ENCODE measurements around the gene PIK3R5. TPM values are rescaled to one million over a fixed set of nuclear protein-coding genes. Genes with fewer than 3 reads are reported as not detected.

The PIK3R5 gene
- 1 to 10 TPM; 2.7 to 5.2 (median 5.0) TPM for total RNA-seq
- polyA plus RNA-seq: 2.0 TPM
- long read RNA-seq, donor 1, partial matches to known transcripts: 4 of 8 reads
- long read RNA-seq, donor 1, other reads (novel, unspliced or antisense): 2 of 8 reads
- long read RNA-seq, donor 2, partial matches to known transcripts: 3 of 5 reads
- long read RNA-seq, donor 2, other reads (novel, unspliced or antisense): 0 of 5 reads
- long read RNA-seq, donor 3, full-length matches to known transcripts: 1 of 15 reads
- long read RNA-seq, donor 3, partial matches to known transcripts: 7 of 15 reads
- long read RNA-seq, donor 3, other reads (novel, unspliced or antisense): 7 of 15 reads
- long read RNA-seq, donor 4, partial matches to known transcripts: 0 of 1 reads
- long read RNA-seq, donor 4, other reads (novel, unspliced or antisense): 1 of 1 reads

GRCh38 chr17:8965394-8966168 lies at the start of gene PIK3R5:
Gene PIK3R5, minus strand, starts transcription at chr17:8965707. Its CDS starts 54,213 bp downstream, at chr17:8911494.
- H3K27ac ChIP-seq (ENCODE audit: low read length): peak within 1 kb of the TSS; percentile 61
- DNase-seq (peak; percentile 36 to 83 (median 75)), ATAC-seq (peak; percentile 83)
- intact Hi-C loops (cut with DNase I): no loop called here
- H3K27me3 ChIP-seq (ENCODE audit: control insufficient read depth, insufficient read depth): no peaks in the 10 kb centered on the region
- no peaks in the 10 kb centered on the region for H3K4me1 ChIP-seq (ENCODE audit: control insufficient read depth, insufficient read depth, low read length)
- peak within 1 kb of the TSS; percentile 60 for H3K4me3 ChIP-seq (ENCODE audit: low read length)
- no peaks in the 10 kb centered on the region for H3K9me3 ChIP-seq (ENCODE audit: control insufficient read depth, low read length)
- 2% methylated on average over 72 of the region's 72 CpGs for WGBS

DNA sequence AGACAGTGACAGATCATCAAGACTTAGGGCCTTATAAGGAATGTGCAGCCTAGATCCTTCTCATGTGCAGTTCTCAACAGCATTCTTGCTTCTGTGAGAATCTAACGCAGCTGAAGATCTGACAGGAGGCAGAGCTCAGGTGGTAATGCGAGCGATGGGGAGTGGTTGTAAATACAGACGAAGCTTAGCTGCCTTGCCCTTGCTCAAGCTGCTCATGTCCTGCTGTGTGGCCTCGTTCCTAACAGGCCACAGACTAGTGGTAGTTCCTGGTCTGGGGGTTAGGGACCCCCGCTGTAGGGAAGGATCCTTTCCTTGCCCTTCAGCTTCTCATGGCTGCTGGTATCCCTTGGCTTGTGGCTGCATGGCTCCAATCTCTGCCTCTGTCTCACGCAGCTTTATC lies 45.5 kb upstream of the PIK3R5 start:
- H3K4me1 ChIP-seq (ENCODE audit: control insufficient read depth, insufficient read depth, low read length): no peaks in the 10 kb centered on the region
- DNase-seq (no peak), ATAC-seq (no peak)
- 90% methylated on average over 7 of the region's 7 CpGs for WGBS
- intact Hi-C loops (cut with DNase I): loop anchor here in 1 of 4 donors (5.0 kb wide), 1 partner anchor 201 kb away; no protein-coding TSS in a partner anchor
- no peaks in the 10 kb centered on the region for H3K9me3 ChIP-seq (ENCODE audit: control insufficient read depth, low read length)
- H3K27me3 ChIP-seq (ENCODE audit: control insufficient read depth, insufficient read depth): no peaks in the 10 kb centered on the region
- H3K27ac ChIP-seq (ENCODE audit: low read length): no peak overlapping the region
- no peak overlapping the region for H3K4me3 ChIP-seq (ENCODE audit: low read length)

- H3K27me3 ChIP-seq (ENCODE audit: control insufficient read depth, insufficient read depth): no peaks in the 10 kb centered on the region
- no peak for ATAC-seq
- intact Hi-C loops (cut with DNase I): loop anchor here in 1 of 4 donors (5.0 kb wide), 1 partner anchor 203 kb away; no protein-coding TSS in a partner anchor
- H3K4me1 ChIP-seq (ENCODE audit: control insufficient read depth, insufficient read depth, low read length): no peaks in the 10 kb centered on the region
- WGBS: 57% methylated on average over 6 of the region's 6 CpGs
- no peaks in the 10 kb centered on the region for H3K9me3 ChIP-seq (ENCODE audit: control insufficient read depth, low read length)
- no peak overlapping the region for H3K4me3 ChIP-seq (ENCODE audit: low read length)
- H3K27ac ChIP-seq (ENCODE audit: low read length): no peak overlapping the region
- no peak for DNase-seq
These were observed 44.2 kb upstream of the PIK3R5 start for GRCh38 chr17:9009737-9010136.

GRCh38 chr17:9009096-9009495 lies 43.6 kb upstream of the PIK3R5 start:
- DNase-seq: no peak
- intact Hi-C loops (cut with DNase I): no loop called here
- Histone ChIP-seq H3K27ac (ENCODE audit: low read length) (no peak overlapping the region), H3K4me1 (ENCODE audit: control insufficient read depth, insufficient read depth, low read length) (no peaks in the 10 kb centered on the region), H3K9me3 (ENCODE audit: control insufficient read depth, low read length) (no peaks in the 10 kb centered on the region), H3K27me3 (ENCODE audit: control insufficient read depth, insufficient read depth) (no peaks in the 10 kb centered on the region), H3K4me3 (ENCODE audit: low read length) (no peak overlapping the region)
- 81% methylated on average over 4 of the region's 4 CpGs for WGBS
- ATAC-seq: no peak

GRCh38 chr17:9007052-9007714 lies 41.7 kb upstream of the PIK3R5 start:
- ATAC-seq (no peak), DNase-seq (no peak)
- Histone ChIP-seq H3K4me1 (ENCODE audit: control insufficient read depth, insufficient read depth, low read length) (no peaks in the 10 kb centered on the region), H3K27me3 (ENCODE audit: control insufficient read depth, insufficient read depth) (no peaks in the 10 kb centered on the region), H3K27ac (ENCODE audit: low read length) (no peak overlapping the region), H3K9me3 (ENCODE audit: control insufficient read depth, low read length) (no peaks in the 10 kb centered on the region), H3K4me3 (ENCODE audit: low read length) (no peak overlapping the region)
- 97% methylated on average over 2 of the region's 2 CpGs for WGBS
- intact Hi-C loops (cut with DNase I): no loop called here

GRCh38 chr17:9006175-9006767 lies 40.8 kb upstream of the PIK3R5 start:
- ATAC-seq: no peak
- no peaks in the 10 kb centered on the region for H3K4me1 ChIP-seq (ENCODE audit: control insufficient read depth, insufficient read depth, low read length)
- DNase-seq: no peak
- intact Hi-C loops (cut with DNase I): no loop called here
- H3K4me3 ChIP-seq (ENCODE audit: low read length): no peak overlapping the region
- H3K27ac ChIP-seq (ENCODE audit: low read length): no peak overlapping the region
- H3K27me3 ChIP-seq (ENCODE audit: control insufficient read depth, insufficient read depth): no peaks in the 10 kb centered on the region
- H3K9me3 ChIP-seq (ENCODE audit: control insufficient read depth, low read length): no peaks in the 10 kb centered on the region
- 86% methylated on average over 7 of the region's 7 CpGs for WGBS

GRCh38 chr17:9004961-9005285 lies 39.4 kb upstream of the PIK3R5 start:
- Histone ChIP-seq H3K9me3 (ENCODE audit: control insufficient read depth, low read length) (no peaks in the 10 kb centered on the region), H3K4me3 (ENCODE audit: low read length) (no peak overlapping the region), H3K4me1 (ENCODE audit: control insufficient read depth, insufficient read depth, low read length) (no peaks in the 10 kb centered on the region), H3K27ac (ENCODE audit: low read length) (no peak overlapping the region), H3K27me3 (ENCODE audit: control insufficient read depth, insufficient read depth) (no peaks in the 10 kb centered on the region)
- no peak for ATAC-seq
- DNase-seq: no peak
- intact Hi-C loops (cut with DNase I): no loop called here
- 56% methylated on average over 6 of the region's 6 CpGs for WGBS

DNA sequence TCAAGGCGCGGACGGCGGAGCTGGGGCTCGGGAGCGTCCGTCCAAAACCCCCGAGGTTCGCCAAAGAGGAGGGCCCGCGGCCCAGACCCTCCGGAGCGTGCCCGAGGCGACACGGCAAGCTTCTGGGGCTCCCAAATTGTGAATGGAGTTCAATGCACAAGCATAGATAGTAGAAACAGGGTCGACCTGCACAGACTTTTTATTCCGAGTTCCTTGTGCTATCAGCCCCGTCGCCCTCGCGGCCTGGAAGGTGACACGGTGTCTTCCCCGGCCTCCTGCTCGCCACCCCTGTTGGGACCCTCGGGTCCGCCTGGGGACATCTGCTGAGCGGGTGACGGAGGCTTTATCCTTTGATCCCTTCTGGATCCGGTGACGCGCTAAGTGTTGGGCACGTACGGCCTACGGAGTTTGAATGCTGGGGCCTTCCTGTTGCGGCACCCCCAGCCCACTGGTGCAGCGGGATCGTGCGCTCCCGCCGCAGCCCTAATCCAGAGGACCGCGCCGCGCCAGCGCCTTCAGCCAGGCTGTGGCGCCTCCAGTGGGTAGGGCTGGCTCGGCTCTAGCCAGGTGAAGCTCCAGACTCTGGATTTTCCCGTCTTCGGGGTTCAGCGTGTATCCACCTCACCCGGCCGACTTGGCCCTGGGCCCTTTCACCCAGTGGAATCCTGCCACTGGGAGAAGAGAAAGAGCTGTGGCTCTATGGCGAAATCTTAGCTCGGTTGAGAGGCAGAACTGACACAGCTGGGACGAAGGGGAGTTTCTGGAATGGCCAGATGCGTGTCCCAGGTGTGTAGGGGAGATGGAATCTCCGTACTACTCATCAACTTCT lies 38.8 kb upstream of the PIK3R5 start:
- H3K4me3 ChIP-seq (ENCODE audit: low read length): peak overlapping the region; percentile 80
- no peaks in the 10 kb centered on the region for H3K4me1 ChIP-seq (ENCODE audit: control insufficient read depth, insufficient read depth, low read length)
- 14% methylated on average over 58 of the region's 58 CpGs for WGBS
- H3K27ac ChIP-seq (ENCODE audit: low read length): no peak overlapping the region
- ATAC-seq: peak in 1 of 2 donors; percentile 37
- intact Hi-C loops (cut with DNase I): no loop called here
- no peaks in the 10 kb centered on the region for H3K27me3 ChIP-seq (ENCODE audit: control insufficient read depth, insufficient read depth)
- DNase-seq: peak in 1 of 3 donors; percentile 41
- H3K9me3 ChIP-seq (ENCODE audit: control insufficient read depth, low read length): no peaks in the 10 kb centered on the region

- DNase-seq (peak; percentile 33 to 70 (median 66)), ATAC-seq (peak; percentile 7 to 42)
- Histone ChIP-seq H3K4me3 (ENCODE audit: low read length) (peak overlapping the region; percentile 80), H3K27me3 (ENCODE audit: control insufficient read depth, insufficient read depth) (no peaks in the 10 kb centered on the region), H3K27ac (ENCODE audit: low read length) (no peak overlapping the region), H3K9me3 (ENCODE audit: control insufficient read depth, low read length) (no peaks in the 10 kb centered on the region), H3K4me1 (ENCODE audit: control insufficient read depth, insufficient read depth, low read length) (no peaks in the 10 kb centered on the region)
- intact Hi-C loops (cut with DNase I): no loop called here
- 1% methylated on average over 90 of the region's 90 CpGs for WGBS
These were observed 38.0 kb upstream of the PIK3R5 start for GRCh38 chr17:9003355-9004131.
